ENCODE data around the gene DCAKD.

- TF ChIP-seq CTCF (conservative IDR thresholded peaks at IDR 0.05) (no peak), ZFX (IDR thresholded peaks at IDR 0.05) (no peak)
Measured at GRCh38 chr17:45070809-45071208, 19.4 kb upstream of the DCAKD start.

Data from C4-2B (cell line).